COLO829 (cell line): ENCODE measurements around the gene TAS2R42.

ENCODE experiments used
- DNase-seq: peaks from one replicate; pipeline ENCODE4 v3.0.0; 2012; ENCODE audit warnings: low spot score

TAS2R42 gene, protein sequence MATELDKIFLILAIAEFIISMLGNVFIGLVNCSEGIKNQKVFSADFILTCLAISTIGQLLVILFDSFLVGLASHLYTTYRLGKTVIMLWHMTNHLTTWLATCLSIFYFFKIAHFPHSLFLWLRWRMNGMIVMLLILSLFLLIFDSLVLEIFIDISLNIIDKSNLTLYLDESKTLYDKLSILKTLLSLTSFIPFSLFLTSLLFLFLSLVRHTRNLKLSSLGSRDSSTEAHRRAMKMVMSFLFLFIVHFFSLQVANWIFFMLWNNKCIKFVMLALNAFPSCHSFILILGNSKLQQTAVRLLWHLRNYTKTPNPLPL

DNA sequence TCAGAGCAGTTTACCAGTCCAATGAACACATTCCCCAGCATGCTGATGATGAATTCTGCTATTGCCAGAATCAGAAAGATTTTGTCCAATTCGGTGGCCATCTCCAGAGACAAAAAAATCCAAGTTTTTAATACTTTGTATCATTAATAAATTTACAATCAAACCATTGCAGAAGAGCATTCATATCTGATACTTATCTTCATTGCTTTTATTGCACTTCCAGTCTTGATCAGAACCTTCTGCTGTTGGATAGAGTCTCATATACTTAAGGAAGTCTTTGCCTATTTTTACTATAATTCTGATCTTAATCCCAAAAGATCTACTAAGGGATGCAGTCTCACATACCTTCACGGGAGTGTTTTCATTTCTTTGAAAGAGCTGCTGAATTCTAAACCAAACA lies at the start of gene TAS2R42:
TSS of gene TAS2R42 (minus strand) at position 101 of the 400 bp plus-strand sequence. CDS start at position 101, 0 bp downstream.
- DNase-seq, result no peak

DNA sequence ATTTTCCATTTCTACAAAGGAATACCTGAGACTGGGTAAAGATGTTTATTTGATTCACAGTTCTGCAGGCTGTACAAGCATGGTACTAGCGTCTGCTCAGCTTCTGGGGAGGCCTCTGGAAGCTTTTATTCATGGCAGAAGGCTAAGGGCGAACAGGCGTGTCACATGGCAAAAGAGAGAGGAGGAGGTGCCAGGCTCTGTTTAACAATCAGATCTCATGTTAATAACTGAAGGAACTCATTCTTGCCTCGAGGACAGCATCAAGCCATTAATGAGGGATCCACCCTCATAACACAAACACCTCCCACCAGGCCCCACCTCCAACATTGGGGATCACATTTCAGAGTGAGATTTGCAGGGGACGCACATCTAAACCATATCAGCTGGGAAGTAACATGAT lies 46.8 kb upstream of the TAS2R42 start:
- no peak for DNase-seq

DNA sequence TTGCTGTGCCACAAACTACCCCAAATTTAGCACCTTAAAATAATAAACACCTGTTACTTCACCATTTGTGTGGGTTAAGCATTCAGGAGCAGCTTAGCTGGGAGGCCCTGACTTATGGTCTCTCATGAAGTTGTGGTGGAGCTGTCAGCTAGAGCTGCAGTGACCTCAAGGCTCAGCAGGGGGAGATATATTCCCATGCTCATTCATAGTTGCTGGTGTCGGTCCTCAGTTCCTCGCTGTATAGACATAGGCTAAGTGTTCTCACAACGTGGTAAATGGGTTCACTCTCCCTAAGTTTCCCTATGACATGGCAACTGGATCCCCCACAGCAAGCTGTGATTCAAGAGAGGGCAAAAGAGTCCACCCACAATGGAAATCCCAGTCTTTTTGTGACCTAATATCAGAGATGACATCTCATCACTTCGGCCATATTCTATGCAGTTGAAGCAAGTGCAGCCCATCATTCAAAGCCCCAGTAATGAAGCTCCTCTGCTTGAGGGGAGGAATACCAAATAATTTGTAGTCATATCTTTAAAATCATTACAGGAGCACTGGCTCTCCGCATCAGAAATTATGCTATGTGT lies 41.7 kb upstream of the TAS2R42 start:
- peak; percentile 50 for DNase-seq

DNA sequence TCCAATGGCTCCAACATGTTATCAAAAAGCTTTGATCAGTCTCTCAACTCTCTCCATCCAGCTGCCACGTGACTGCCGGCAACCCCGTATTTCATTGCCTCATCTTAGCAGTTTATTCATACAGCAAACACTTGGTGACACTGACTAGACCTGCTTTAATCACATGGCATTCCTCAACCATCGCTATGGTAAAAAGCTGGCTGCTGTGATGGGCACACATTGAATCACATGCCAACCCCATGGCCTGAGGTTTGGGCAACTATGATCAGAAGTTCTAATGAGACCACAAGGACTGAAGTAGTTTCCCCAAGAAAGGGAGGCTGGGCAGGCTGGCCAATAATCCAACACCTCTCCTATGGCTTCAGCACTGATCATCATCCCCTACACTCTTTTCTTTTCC lies 40.6 kb upstream of the TAS2R42 start:
- DNase-seq, result no peak

DNA sequence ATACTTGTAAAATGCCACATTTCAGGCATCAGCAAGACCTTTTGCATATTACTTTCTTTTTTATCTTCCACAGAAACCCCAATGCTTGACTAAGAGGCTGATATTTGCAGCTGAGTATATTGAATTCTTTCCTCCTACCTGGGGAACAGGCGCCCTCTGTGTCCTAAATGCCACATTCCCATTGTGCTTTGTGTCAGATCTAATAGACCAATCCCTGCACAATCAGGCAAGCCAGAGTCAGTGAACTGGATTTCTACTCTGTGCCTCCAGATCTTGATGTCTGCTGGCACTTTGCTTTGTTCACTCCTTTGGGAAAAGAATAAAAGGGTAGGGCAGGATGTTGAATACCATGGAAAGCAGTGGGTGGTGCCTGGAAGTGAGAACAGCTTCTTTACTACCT lies 22.4 kb upstream of the TAS2R42 start:
- no peak for DNase-seq

DNA sequence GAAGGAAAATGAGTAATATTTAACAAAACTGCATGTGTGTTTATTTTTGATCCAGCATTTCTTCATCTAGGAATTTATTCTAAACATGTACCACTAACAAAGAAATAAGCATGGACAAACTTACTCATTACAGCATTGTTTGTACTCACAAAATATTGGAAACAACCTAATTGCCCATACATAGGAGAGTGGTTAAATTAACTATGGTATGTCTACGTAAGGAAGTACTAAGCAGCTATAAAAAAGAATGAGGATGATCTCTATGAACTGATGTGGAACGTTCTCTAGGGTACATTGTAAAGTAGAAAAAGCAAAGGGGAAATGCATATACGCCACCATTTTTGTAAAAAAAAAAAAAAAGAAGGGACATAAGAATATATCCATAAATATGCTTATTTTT lies 17.4 kb upstream of the TAS2R42 start:
- DNase-seq, result no peak

DNA sequence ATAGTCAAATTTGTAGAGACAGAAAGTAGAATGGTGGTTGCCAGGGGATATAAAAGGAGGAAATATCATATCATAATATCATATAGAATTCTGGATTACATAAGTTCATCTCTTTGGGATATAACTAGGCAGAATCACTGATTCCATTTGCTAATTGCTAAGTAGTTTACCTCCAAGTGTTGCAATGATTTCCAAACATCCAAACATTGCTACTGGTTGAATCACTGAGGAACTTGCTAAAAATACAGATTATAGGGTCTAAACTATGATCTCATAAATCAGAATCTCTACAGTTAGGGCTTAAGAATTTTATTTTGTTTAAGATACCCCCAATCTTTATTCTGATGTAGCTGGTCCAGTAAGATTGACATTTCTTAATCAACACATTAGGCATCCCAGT lies 16.1 kb upstream of the TAS2R42 start:
- no peak for DNase-seq

DNA sequence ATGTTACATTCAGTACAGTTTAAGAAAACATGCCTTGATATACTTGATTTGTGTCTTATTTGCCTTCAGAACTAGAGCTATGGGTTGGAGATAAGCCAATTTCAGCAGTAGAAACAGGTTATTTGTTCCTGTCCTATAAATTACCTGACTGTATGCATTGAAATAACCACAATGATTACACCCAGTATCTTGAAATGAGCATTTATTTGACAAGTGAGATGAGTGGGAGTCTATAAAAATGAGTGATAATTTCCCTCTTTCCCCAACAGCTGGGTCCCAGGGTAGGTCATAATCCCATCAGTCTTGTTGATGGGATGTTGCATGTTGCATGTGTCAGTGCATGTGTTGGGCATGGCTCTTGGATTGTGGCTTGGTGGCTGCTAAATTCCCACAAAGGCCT lies 3.7 kb downstream of the TAS2R42 start:
- no peak for DNase-seq

DNA sequence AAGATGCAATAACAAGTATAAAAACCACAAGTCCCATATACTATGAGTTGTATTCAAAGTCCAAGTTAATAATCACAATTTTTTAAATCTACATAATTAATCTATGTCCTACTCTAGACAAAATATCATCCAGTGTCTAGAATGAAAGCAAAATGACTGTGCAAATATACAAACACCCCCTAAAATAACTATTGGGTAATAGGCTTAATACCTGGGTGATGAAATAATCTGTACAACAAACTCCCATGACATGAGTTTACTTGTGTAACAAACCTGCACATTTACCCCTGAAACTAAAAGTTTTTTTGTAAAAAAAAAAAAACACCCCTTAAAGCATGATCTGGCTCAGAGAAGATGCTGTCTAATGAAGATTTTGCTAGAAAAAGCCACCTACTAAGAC lies 4.2 kb downstream of the TAS2R42 start:
- no peak for DNase-seq

DNA sequence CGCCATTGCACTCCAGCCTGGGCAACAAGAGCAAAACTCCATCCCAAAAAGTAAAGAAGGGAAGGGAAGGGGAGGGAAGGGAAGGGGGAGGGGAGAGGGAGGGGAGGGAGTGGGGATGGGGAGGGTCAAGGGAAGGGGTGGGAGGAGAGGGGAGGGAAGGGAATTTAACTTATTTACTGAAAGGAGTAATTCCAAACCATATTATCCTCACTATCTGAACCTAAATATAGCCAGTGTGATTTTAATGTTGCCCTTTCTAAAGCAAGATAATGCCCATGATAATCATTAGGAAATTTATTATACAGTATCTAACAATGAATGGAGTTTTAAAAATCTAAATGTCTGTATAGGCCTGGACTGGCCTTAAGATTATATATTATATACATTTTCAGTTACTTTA lies 8.5 kb downstream of the TAS2R42 start:
- no peak for DNase-seq

DNA sequence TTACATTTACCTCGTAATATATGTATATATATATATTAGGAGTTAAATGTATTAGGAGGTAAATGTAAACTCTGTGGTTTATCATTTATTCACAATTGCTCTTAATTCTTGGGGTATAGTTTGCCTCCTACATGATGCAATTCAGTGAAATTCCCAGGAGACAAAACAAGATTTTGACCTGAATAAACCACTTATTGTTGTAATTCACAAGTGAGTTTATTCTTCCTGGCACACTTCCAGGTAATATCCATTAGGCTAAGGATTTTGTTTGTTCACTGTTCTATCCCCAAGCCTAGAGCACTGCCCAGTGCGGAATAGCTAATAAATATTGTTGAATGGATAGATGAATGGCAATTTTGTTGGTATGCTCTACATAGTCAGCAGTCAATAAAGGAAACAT lies 12.7 kb downstream of the TAS2R42 start:
- peak; percentile 53 for DNase-seq

DNA sequence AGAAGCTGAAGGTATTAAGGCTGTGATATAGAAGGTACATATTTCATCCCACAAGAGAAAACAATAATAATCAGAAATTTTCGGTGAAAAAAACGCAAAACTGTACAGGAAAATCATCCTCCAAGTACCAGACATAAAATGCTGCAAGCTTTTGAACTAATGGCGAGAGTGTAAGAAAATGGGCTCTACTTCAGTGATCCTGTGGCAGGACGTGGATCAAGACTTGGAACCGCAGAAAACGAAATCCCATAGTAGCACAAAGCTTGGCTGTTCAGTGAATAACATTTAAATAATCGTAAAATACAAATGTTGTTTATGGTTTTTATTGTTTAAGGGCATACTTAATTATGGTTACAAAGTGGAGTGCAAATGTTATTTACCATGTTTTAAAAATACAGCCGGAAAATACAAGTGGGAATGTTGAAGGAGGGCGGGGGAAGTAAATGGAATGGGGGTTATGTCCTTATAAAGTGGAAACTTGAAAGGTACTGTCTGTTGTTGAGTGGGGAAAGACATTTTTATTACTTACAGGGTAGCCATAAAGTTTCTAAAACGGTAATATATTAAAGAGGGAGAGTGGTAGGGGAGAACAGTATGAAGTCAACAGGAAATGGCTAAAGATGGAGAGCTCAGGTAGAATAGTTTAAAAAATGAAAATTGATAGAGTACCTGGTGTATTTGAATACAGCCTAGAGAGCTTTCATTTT lies 14.6 kb downstream of the TAS2R42 start:
- no peak for DNase-seq

DNA sequence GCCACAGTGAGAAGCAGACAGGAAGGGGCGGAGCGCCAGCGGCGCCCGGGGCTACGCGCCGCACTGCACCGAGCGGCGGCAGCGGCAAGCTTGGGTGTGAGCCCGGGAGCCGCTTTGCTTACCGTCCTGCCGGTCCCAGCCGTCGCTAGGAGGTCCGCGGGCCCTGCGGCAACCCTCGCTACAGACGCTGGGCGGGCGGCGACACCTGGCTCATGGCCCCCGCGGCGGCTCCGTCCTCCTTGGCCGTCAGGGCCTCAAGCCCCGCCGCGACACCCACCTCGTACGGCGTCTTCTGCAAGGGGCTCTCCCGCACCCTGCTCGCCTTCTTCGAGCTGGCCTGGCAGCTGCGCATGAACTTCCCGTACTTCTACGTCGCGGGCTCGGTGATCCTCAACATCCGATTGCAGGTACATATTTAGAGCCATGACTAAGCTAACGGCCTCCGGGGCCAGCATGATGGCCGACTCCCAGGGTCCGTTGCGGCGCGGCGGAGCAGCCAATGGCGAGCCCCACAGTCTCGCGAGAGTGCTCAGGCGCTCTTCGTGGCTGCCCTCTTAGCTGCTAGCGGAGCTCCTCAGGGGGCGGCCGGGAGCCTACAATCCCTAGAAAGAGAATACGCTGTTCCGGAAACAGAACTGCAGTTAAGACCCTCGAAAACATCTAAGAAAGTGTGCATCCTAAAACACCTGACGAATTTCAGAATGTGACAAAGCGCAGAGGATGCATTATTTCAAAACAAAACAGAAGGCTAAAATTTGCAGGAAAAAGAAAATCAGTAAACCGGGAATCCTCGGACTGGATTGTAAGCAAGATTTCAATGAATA lies 15.4 kb downstream of the TAS2R42 start, which contains the start of gene SMIM10L1:
TSS of gene SMIM10L1 (plus strand) at position 50 of the 824 bp plus-strand sequence. CDS start at position 213, 163 bp downstream.
- DNase-seq, result peak; percentile 76

DNA sequence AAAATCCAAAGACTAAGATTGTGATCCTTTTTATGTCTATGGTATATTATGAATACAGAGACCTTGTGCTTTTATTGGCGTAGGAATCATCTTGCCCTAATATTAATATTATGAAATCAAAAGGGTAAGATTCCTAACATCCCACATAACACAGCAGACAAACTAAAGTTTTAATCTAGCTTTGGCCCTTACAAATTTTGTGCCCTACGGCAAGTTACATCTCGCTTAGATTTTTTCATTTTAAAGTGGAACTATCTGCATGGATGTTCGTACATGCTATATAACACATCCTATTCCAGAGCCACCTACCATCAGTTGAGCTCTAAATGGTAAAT lies 16.0 kb downstream of the TAS2R42 start:
- no peak for DNase-seq

DNA sequence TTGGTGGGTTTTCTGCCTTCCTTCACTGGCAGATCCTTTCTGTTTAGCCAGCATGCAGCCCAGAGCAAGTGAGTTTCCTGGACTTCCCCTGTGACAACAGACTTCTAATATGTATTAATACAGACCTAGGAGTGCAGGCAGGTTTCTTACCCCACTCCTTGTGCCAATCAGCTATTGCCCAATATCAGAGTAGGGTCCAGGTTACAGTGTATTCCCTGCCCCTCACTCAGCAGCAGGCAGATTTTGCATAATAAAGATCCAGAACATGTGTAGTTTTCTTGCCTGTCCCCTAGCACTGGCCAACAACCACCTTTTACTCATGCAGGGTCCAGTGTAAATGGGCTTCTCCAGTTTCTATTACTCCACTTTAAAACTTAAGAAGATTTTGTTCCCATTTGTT lies 20.4 kb downstream of the TAS2R42 start:
- no peak for DNase-seq

DNA sequence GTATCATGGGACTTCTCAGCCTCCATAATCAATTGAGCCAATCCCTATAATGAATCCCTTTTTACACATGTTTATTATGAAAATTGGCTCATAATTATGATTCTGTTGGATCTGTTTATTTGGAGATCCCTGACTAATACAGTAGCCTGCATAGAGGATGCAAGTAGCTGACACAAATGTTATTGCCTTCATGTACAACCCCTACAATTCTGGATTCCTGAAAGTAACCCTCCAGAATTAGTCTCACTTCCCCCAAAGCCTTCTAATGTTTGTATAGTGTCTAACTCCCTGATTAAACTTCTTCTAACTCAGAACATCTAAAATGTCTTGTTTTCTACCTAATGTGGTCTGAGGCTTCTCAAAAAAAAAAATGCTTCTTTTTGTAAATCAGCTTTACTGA lies 22.4 kb downstream of the TAS2R42 start:
- no peak for DNase-seq

DNA sequence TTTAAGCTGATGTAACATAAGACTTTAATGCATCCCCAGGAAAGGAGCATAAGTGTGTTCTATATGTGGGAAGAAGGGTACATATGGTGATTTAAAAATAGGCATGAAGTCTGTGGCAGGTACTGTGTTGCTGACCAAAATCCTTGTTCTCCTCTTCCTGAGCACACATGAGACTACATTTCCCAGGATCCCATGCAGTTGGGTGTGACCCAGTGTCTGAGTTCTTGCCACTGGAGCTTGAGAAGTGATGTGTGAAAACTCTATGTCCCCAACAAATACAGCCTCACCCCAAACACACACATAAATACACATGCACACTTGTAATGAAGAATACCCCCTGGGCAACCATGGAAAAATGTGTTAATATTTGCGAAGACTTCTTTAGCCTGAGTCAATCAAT lies 24.2 kb downstream of the TAS2R42 start:
- DNase-seq, result no peak

DNA sequence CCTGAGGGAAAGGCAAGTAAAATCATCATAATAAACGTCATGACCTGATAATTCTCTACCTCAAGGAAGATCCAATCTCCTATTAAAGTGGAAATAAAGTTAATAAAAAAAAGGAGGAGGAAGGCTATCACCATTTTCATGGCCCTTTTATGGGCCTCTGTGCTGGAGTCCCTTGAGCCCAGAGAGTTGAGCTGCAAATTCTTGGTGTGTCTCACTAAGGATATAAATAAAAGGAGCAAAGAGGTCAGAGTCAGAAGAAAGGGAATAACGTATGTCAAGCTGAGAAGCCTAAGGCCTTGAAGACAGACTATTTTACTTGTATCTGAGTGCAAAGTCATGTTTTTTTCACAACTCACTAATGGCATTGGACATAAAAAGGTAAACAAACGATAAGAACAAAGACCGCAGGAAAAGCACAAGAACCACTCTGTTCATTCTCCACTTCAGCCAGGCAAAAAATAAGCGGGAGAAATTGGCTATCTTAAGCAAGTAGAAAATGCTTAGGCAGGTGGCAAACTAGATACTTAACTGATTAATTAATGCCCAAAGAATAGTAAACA lies 27.8 kb downstream of the TAS2R42 start:
- no peak for DNase-seq

DNA sequence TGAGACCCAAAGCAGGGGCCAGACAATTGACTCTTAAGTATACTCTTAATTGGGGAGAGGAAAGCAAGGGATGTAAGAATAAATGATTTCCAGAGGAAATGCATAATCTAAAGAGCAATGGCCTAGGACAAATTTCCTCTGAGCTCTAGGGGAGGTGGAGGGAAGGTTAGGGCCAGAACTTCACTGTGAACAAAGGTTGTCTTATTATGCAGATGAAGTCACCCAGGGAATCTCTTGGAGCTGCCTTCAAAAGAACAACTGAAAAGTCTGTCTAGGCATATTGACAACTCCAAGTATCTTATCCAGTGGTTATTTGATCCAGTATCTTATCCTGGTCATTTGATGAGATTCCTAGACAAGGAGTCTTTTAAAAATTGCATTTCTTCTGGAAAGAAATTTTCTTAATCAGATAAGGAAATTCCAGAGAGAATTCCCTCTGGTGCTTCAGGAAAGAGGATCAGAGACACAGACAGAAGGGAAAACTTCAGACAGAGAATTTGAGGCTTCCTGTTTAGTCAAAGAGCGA lies 32.3 kb downstream of the TAS2R42 start:
- no peak for DNase-seq

DNA sequence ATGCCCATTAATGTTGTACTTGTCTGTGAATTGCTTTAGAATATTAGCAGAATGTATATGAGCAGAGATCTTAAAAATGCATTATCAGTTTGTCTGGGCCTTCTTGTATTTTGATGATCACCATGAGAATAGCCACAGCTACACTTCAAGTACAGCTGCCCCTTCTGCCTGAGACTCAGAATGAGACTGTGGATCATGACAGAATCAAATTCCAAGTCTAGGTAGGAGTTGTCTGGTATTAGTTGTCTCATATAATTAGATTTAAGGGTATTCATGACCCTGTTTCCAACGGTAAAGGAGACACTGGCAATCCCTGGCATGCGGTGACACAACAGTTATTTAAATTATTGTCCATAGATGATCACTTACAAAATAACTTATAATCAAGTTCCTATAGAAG lies 34.0 kb downstream of the TAS2R42 start:
- DNase-seq, result no peak

DNA sequence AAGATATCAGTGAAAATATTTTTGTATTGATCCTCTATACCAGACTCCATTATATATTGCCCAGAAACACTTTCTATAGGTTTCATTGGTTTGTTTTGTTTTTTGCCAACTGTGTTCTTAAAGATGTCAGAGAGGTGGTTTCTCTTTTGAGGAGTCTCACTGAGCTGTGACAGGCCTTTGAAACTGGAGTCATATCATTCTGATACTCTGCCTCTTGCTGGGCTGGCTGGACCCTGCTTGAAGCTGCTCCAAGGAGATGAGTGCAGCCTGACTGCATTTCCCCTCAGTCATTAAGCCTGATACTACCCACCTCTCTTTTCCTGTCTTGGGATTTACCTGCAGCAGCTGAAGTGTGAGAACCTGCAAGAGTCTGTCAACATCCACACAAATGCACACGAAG lies 35.9 kb downstream of the TAS2R42 start:
- no peak for DNase-seq

DNA sequence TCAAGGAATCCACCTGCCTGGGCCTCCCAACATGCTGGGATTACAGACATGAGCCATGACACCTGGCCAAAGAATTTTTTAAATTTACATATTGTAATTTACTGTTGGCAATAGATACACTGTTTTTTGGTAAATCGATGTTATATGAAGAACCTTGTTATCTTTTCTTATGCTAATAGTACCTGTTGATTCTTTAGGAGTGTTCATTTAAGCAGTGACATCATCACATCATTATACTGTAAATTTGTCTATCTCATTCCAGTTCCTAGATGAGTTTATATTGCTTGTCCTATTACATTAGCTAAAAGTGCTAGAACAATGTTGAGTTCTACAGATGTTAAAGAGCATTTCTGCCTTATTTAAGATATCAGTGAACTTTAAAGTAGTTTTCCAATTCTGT lies 39.3 kb downstream of the TAS2R42 start:
- no peak for DNase-seq
